Measurements from ENCODE around the gene CCDC40. TPM values are rescaled to one million over a fixed set of nuclear protein-coding genes. Genes with fewer than 3 reads are reported as not detected.

Gene CCDC40
- total RNA-seq, 2 experiments from 2014 or later = not detected

- TF ChIP-seq, protein P1, sequence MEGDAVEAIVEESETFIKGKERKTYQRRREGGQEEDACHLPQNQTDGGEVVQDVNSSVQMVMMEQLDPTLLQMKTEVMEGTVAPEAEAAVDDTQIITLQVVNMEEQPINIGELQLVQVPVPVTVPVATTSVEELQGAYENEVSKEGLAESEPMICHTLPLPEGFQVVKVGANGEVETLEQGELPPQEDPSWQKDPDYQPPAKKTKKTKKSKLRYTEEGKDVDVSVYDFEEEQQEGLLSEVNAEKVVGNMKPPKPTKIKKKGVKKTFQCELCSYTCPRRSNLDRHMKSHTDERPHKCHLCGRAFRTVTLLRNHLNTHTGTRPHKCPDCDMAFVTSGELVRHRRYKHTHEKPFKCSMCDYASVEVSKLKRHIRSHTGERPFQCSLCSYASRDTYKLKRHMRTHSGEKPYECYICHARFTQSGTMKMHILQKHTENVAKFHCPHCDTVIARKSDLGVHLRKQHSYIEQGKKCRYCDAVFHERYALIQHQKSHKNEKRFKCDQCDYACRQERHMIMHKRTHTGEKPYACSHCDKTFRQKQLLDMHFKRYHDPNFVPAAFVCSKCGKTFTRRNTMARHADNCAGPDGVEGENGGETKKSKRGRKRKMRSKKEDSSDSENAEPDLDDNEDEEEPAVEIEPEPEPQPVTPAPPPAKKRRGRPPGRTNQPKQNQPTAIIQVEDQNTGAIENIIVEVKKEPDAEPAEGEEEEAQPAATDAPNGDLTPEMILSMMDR (conservative IDR thresholded peaks at IDR 0.05; ENCODE audit: low read length) = no peak
- TF ChIP-seq EZH2phosphoT487 (IDR thresholded peaks at IDR 0.05; ENCODE audit: borderline replicate concordance, low read depth, low read length) = no peak
- no TSS peak for BruUV-seq (replicated peaks)
- ChIA-PET CTCF (ENCODE audit: unreplicated experiment) (no interaction called here), POLR2A (interaction anchor here (0.7 kb wide), 1 partner anchor 252 kb away, joined by 4 read pairs; no protein-coding TSS in a partner anchor)
- no peak for DNase-seq (ENCODE audit: low spot score)
- Histone ChIP-seq H3K36me3 (ENCODE audit: insufficient read depth, low read length) (no peaks in the 10 kb centered on the region), H3K9me3 (ENCODE audit: low read length) (no peaks in the 10 kb centered on the region), H3K4me2 (ENCODE audit: low read length) (no peak overlapping the region), H3K79me2 (ENCODE audit: insufficient read depth, low read depth, low read length) (no peaks in the 10 kb centered on the region), H4K20me1 (ENCODE audit: insufficient read depth, low read length) (no peaks in the 10 kb centered on the region), H3K4me1 (ENCODE audit: insufficient read depth, low read length, poor library complexity, severe bottlenecking) (peaks cover 7% of the 10 kb centered on the region), H2AFZ (ENCODE audit: low read length) (no peak overlapping the region), H3K9me2 (ENCODE audit: insufficient read depth, low read length) (no peaks in the 10 kb centered on the region), H3K27ac (ENCODE audit: low read depth, low read length, poor library complexity, severe bottlenecking) (no peak overlapping the region), H3K4me3 (ENCODE audit: low read depth, low read length, poor library complexity, severe bottlenecking) (no peak overlapping the region)
- intact Hi-C loops (cut with micrococcal nuclease; ENCODE audit: unreplicated experiment) = no loop called here
Measured at GRCh38 chr17:80107231-80108021, 71.0 kb downstream of the CCDC40 start.

DNA sequence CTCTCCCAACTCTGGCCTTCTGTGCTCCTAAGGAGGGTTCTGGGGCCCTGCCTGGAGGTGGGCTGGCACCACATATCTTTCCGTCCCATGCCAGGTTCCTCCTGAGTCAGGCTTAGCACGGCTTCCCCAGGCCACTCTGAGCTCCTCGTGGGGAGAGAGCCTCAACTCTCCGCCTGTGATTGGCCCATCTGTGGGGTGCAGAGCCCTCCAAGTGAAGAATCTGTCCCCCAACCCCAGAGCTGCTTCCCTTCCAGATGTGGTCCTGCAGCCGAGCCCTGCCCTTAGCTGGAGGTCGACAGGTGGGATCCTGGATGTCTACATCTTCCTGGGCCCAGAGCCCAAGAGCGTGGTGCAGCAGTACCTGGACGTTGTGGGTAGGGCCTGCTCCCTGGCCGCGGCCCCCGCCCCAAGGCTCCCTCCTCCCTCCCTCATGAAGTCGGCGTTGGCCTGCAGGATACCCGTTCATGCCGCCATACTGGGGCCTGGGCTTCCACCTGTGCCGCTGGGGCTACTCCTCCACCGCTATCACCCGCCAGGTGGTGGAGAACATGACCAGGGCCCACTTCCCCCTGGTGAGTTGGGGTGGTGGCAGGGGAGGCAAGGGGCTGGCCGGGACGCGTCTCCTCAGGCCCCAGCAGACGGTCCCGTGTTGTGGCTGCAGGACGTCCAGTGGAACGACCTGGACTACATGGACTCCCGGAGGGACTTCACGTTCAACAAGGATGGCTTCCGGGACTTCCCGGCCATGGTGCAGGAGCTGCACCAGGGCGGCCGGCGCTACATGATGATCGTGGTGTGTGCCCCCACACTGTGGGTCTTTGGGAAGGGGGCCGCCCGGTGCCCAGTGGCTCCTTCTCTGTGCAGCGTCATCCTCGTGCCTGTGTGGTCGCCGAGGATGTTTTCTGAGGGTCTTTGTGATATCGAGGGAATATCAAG lies 71.9 kb downstream of the CCDC40 start:
- no peak overlapping the region for H2AFZ ChIP-seq (ENCODE audit: low read length)
- ChIA-PET POLR2A (interaction anchor here (0.7 kb wide), 1 partner anchor 251 kb away, joined by 4 read pairs; no protein-coding TSS in a partner anchor), CTCF (ENCODE audit: unreplicated experiment) (no interaction called here)
- no peaks in the 10 kb centered on the region for H3K9me3 ChIP-seq (ENCODE audit: low read length)
- H3K27ac ChIP-seq (ENCODE audit: low read depth, low read length, poor library complexity, severe bottlenecking) = no peak overlapping the region
- intact Hi-C loops (cut with micrococcal nuclease; ENCODE audit: unreplicated experiment) = no loop called here
- H3K36me3 ChIP-seq (ENCODE audit: insufficient read depth, low read length) = no peaks in the 10 kb centered on the region
- H3K9me2 ChIP-seq (ENCODE audit: insufficient read depth, low read length) = no peaks in the 10 kb centered on the region
- DNase-seq (ENCODE audit: low spot score) = no peak
- TF ChIP-seq, protein P1 (conservative IDR thresholded peaks at IDR 0.05; ENCODE audit: low read length) = no peak
- no peak for TF ChIP-seq EZH2phosphoT487 (IDR thresholded peaks at IDR 0.05; ENCODE audit: borderline replicate concordance, low read depth, low read length)
- no peaks in the 10 kb centered on the region for H4K20me1 ChIP-seq (ENCODE audit: insufficient read depth, low read length)
- no TSS peak for BruUV-seq (replicated peaks)
- no peaks in the 10 kb centered on the region for H3K79me2 ChIP-seq (ENCODE audit: insufficient read depth, low read depth, low read length)
- H3K4me3 ChIP-seq (ENCODE audit: low read depth, low read length, poor library complexity, severe bottlenecking) = no peak overlapping the region
- peaks cover 8% of the 10 kb centered on the region for H3K4me1 ChIP-seq (ENCODE audit: insufficient read depth, low read length, poor library complexity, severe bottlenecking)
- no peak overlapping the region for H3K4me2 ChIP-seq (ENCODE audit: low read length)
